Osteocyte (in vitro differentiated cells): ENCODE data around the gene EPB41L2. TPM values are rescaled to one million over a fixed set of nuclear protein-coding genes. Genes with fewer than 3 reads are reported as not detected.

Experiments used
- DNase-seq: peaks from one replicate; pipeline ENCODE4 v3.0.0; 2021; ENCODE audit warnings: mixed read lengths; ENCODE audit not compliant: unreplicated experiment; ENCODE audit errors: extremely low spot score
- H3K27ac Mint-ChIP-seq: one replicate; pipeline ENCODE4 v1.8.0; 2021; ENCODE audit warnings: mild to moderate bottlenecking, mixed read lengths; ENCODE audit not compliant: unreplicated experiment
- H3K27me3 Mint-ChIP-seq: one replicate; pipeline ENCODE4 v1.8.0; 2021; ENCODE audit warnings: mixed read lengths; ENCODE audit not compliant: unreplicated experiment
- H3K36me3 Mint-ChIP-seq: one replicate; pipeline ENCODE4 v1.8.0; 2021; ENCODE audit warnings: mixed read lengths; ENCODE audit not compliant: unreplicated experiment
- H3K4me1 Mint-ChIP-seq: one replicate; pipeline ENCODE4 v1.8.0; 2021; ENCODE audit warnings: mixed read lengths; ENCODE audit not compliant: unreplicated experiment
- H3K4me3 Mint-ChIP-seq: one replicate; pipeline ENCODE4 v1.8.0; 2021; ENCODE audit warnings: mild to moderate bottlenecking, moderate library complexity, mixed read lengths; ENCODE audit not compliant: unreplicated experiment
- H3K9me3 Mint-ChIP-seq: one replicate; pipeline ENCODE4 v1.8.0; 2021; ENCODE audit warnings: mixed read lengths; ENCODE audit not compliant: unreplicated experiment
- total RNA-seq: library from RNA; stranded (reverse); gene quantifications from 2 replicates; pipeline ENCODE4 v1.2.1, GENCODE V29; 2021
- TF ChIP-seq, protein P1 (sequence below): fragments of 200-600 bp; sonication (generic); IDR thresholded peaks from 2 replicates; pipeline ENCODE4 v1.5.0; 2021; ENCODE audit warnings: antibody characterized with exemption, mild to moderate bottlenecking, moderate library complexity

EPB41L2 gene
- total RNA-seq, 1 donor from 2014 or later, result 65.3 TPM

- Mint-ChIP-seq H3K4me1 (peaks cover 39% of the 10 kb centered on the region), H3K4me3 (no peak overlapping the region), H3K27me3 (no peaks in the 10 kb centered on the region), H3K9me3 (no peaks in the 10 kb centered on the region), H3K36me3 (no peaks in the 10 kb centered on the region), H3K27ac (no peak overlapping the region)
- DNase-seq, result no peak
- TF ChIP-seq, protein P1, sequence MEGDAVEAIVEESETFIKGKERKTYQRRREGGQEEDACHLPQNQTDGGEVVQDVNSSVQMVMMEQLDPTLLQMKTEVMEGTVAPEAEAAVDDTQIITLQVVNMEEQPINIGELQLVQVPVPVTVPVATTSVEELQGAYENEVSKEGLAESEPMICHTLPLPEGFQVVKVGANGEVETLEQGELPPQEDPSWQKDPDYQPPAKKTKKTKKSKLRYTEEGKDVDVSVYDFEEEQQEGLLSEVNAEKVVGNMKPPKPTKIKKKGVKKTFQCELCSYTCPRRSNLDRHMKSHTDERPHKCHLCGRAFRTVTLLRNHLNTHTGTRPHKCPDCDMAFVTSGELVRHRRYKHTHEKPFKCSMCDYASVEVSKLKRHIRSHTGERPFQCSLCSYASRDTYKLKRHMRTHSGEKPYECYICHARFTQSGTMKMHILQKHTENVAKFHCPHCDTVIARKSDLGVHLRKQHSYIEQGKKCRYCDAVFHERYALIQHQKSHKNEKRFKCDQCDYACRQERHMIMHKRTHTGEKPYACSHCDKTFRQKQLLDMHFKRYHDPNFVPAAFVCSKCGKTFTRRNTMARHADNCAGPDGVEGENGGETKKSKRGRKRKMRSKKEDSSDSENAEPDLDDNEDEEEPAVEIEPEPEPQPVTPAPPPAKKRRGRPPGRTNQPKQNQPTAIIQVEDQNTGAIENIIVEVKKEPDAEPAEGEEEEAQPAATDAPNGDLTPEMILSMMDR, result no peak
Measured at GRCh38 chr6:131042664-131043063, 20.4 kb downstream of the EPB41L2 start.

- no peak overlapping the region for H3K4me3 Mint-ChIP-seq
- no peaks in the 10 kb centered on the region for H3K27me3 Mint-ChIP-seq
- no peaks in the 10 kb centered on the region for H3K9me3 Mint-ChIP-seq
- H3K4me1 Mint-ChIP-seq, result peaks cover 43% of the 10 kb centered on the region
- H3K27ac Mint-ChIP-seq, result peak overlapping the region; percentile 3
- no peaks in the 10 kb centered on the region for H3K36me3 Mint-ChIP-seq
- DNase-seq, result no peak
- TF ChIP-seq, protein P1, result no peak
Measured at GRCh38 chr6:131041814-131042213, 21.2 kb downstream of the EPB41L2 start.

DNA sequence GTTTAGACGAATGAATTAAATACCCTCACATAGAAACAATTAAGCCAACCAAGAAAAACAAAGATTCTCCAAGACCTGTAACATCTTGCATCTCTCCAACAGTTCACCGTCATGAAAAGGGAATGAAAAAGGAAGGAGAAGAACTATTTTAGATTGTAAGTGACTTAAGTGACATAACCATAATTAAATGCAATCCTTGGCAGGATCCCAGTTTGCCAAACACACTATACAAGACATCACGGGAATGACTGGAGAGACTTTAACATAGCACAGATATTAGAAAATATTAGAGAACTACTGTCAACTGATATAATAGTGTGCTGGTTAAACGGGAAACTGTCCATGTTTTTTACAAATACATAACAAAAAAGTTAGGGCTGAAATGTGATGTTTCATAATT lies 22.2 kb downstream of the EPB41L2 start:
- H3K36me3 Mint-ChIP-seq, result no peaks in the 10 kb centered on the region
- H3K9me3 Mint-ChIP-seq, result no peaks in the 10 kb centered on the region
- H3K4me1 Mint-ChIP-seq, result peaks cover 45% of the 10 kb centered on the region
- TF ChIP-seq, protein P1, result no peak
- DNase-seq, result no peak
- no peak overlapping the region for H3K27ac Mint-ChIP-seq
- no peak overlapping the region for H3K4me3 Mint-ChIP-seq
- no peaks in the 10 kb centered on the region for H3K27me3 Mint-ChIP-seq

GRCh38 chr6:131039345-131039680 lies 23.7 kb downstream of the EPB41L2 start:
- TF ChIP-seq, protein P1, result no peak
- H3K4me1 Mint-ChIP-seq, result peaks cover 45% of the 10 kb centered on the region
- peak overlapping the region; percentile 89 for H3K27ac Mint-ChIP-seq
- H3K9me3 Mint-ChIP-seq, result no peaks in the 10 kb centered on the region
- peak overlapping the region; percentile 50 for H3K4me3 Mint-ChIP-seq
- H3K27me3 Mint-ChIP-seq, result no peaks in the 10 kb centered on the region
- H3K36me3 Mint-ChIP-seq, result no peaks in the 10 kb centered on the region
- DNase-seq, result no peak

DNA sequence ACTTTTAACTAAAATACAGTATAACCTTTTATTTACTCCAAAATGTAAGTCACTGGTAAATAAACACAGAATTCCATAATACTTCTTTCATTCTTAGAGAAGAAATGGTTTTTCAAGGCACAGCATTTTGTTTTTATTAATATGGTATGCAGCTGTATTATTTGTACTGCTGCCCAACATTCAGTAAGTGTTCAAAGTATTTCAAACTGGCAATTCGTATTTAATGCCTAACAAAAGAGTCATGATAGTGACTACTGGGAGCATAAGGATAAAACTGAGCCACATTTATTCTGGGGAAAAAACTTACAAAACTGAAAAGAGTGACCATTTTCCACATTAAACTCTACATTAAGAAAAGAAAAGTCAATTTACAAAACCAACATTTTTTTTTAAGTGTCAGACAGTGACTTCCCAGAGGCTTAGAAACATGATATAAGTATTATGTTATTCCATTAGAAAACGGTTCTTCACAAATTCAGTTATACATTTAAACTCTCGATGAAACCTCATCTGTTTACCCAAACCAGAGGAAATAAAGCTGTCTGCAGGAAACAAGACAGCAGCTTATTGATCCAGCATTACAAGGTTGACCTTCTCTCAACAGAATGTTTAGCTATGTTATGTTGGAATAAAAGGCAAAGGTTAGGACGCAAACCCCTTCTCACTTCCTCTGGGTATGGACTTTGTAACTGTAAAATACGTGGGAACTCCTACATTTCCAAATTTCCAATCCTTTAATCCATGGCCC lies 24.3 kb downstream of the EPB41L2 start:
- TF ChIP-seq, protein P1, result no peak
- Mint-ChIP-seq H3K4me3 (peak overlapping the region; percentile 50), H3K27ac (peak overlapping the region; percentile 89), H3K4me1 (peaks cover 45% of the 10 kb centered on the region), H3K27me3 (no peaks in the 10 kb centered on the region), H3K9me3 (no peaks in the 10 kb centered on the region), H3K36me3 (no peaks in the 10 kb centered on the region)
- DNase-seq, result no peak
